ENCODE data around the gene HOXB5. TPM values are rescaled to one million over a fixed set of nuclear protein-coding genes. Genes with fewer than 3 reads are reported as not detected.

The HOXB5 gene
- total RNA-seq, 1 experiment from 2014 or later = 19.8 TPM

DNA sequence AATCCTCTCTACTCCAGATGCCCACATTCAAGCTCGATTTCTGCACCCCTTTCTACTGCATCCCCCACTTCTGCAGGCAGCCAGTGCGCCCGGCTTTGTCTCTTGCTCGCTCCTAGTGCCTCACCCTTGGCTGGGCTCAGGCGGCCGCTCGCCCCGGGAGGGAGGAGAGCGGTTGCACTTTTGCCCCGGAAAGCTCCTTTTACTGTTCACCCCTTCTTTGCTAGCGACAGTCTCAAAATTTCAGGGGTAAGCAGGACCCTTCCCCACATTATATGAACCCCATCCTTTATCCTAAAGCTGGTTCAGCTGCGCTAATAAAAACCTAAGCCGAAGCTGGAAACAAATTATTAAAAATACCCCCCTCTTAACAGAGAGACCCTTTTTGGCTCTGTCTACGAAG, 1.0 kb downstream of the HOXB5 start:
- DNase-seq (ENCODE audit: low read depth, low spot score) (no peak), ATAC-seq (no peak)
- no TSS peak for BruUV-seq (replicated peaks)
- no peaks in the 10 kb centered on the region for H3K9me3 ChIP-seq (ENCODE audit: control insufficient read depth in 1 of 2, insufficient read depth in 1 of 2, low read depth in 1 of 2, low read length in 2 of 2)
- H3K27ac ChIP-seq (ENCODE audit: low read depth, low read length) = no peak overlapping the region
- no peak overlapping the region for H3K4me3 ChIP-seq (replicated peaks in 1 of 2; ENCODE audit: low read depth in 1 of 2, low read length in 2 of 2)
- H3K4me2 ChIP-seq (ENCODE audit: low read length) = no peak overlapping the region
- H3K9ac ChIP-seq (ENCODE audit: low read length) = no peak overlapping the region
- H3K4me1 ChIP-seq (ENCODE audit: control insufficient read depth in 1 of 2, insufficient read depth in 2 of 2, low read length in 2 of 2) = peaks cover 1 to 21% of the 10 kb centered on the region in 2 experiments; a peak in 3 of 4 replicates
- peaks cover 58% of the 10 kb centered on the region for H3K79me2 ChIP-seq (ENCODE audit: insufficient read depth, low read length)
- H3K36me3 ChIP-seq (ENCODE audit: control insufficient read depth in 1 of 2, insufficient read depth in 2 of 2, low read length in 2 of 2) = peaks cover 16 to 30% of the 10 kb centered on the region in 2 experiments; a peak in 3 of 4 replicates
- intact Hi-C loops (cut with micrococcal nuclease) = no loop called here
- no peaks in the 10 kb centered on the region for H4K20me1 ChIP-seq (ENCODE audit: insufficient read depth)
- no peaks in the 10 kb centered on the region for H3K9me2 ChIP-seq (ENCODE audit: insufficient read depth)
- CTCF ChIA-PET = interaction anchor here (1.0 to 2.2 kb wide), 4 partner anchors 20 to 330 kb away, joined by 5 to 9 read pairs (median 5); no protein-coding TSS in a partner anchor
- TF ChIP-seq, protein P1, sequence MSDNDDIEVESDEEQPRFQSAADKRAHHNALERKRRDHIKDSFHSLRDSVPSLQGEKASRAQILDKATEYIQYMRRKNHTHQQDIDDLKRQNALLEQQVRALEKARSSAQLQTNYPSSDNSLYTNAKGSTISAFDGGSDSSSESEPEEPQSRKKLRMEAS (IDR thresholded peaks at IDR 0.05) = no peak
- TF ChIP-seq JUND (IDR thresholded peaks at IDR 0.05) (no peak), EZH2phosphoT487 (IDR thresholded peaks at IDR 0.05; ENCODE audit: borderline replicate concordance) (no peak), TCF7L2 (IDR thresholded peaks at IDR 0.05; ENCODE audit: borderline replicate concordance, extremely low read depth, insufficient read depth, insufficient read length) (no peak), ZFX (IDR thresholded peaks at IDR 0.05) (no peak), FOSL1 (IDR thresholded peaks at IDR 0.05; ENCODE audit: low read depth) (no peak), YY1 (IDR thresholded peaks at IDR 0.05; ENCODE audit: extremely low read depth, insufficient replicate concordance, low read depth, low read length) (no peak), SRF (IDR thresholded peaks at IDR 0.05; ENCODE audit: low read depth) (no peak), SIN3A (IDR thresholded peaks at IDR 0.05; ENCODE audit: low read depth) (no peak), ELF1 (IDR thresholded peaks at IDR 0.05; ENCODE audit: borderline replicate concordance, low read depth) (no peak), RAD21 (IDR thresholded peaks at IDR 0.05; ENCODE audit: low read depth) (no peak), EGR1 (IDR thresholded peaks at IDR 0.05; ENCODE audit: low read depth) (no peak), SP1 (IDR thresholded peaks at IDR 0.05; ENCODE audit: low read depth) (no peak), CEBPB (IDR thresholded peaks at IDR 0.05; ENCODE audit: low read depth) (no peak), CBX3 (IDR thresholded peaks at IDR 0.05; ENCODE audit: low read depth) (no peak), ZNF274 (IDR thresholded peaks at IDR 0.05; ENCODE audit: low read depth, low read length) (no peak)
- TF ChIP-seq, protein P2, sequence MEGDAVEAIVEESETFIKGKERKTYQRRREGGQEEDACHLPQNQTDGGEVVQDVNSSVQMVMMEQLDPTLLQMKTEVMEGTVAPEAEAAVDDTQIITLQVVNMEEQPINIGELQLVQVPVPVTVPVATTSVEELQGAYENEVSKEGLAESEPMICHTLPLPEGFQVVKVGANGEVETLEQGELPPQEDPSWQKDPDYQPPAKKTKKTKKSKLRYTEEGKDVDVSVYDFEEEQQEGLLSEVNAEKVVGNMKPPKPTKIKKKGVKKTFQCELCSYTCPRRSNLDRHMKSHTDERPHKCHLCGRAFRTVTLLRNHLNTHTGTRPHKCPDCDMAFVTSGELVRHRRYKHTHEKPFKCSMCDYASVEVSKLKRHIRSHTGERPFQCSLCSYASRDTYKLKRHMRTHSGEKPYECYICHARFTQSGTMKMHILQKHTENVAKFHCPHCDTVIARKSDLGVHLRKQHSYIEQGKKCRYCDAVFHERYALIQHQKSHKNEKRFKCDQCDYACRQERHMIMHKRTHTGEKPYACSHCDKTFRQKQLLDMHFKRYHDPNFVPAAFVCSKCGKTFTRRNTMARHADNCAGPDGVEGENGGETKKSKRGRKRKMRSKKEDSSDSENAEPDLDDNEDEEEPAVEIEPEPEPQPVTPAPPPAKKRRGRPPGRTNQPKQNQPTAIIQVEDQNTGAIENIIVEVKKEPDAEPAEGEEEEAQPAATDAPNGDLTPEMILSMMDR (IDR thresholded peaks at IDR 0.05 in 2 of 3, conservative IDR thresholded peaks at IDR 0.05 in 1 of 3; ENCODE audit: borderline replicate concordance in 1 of 3, insufficient read depth in 1 of 3, low read depth in 2 of 3, low read length in 2 of 3) = no peak
- TF ChIP-seq, protein P3, sequence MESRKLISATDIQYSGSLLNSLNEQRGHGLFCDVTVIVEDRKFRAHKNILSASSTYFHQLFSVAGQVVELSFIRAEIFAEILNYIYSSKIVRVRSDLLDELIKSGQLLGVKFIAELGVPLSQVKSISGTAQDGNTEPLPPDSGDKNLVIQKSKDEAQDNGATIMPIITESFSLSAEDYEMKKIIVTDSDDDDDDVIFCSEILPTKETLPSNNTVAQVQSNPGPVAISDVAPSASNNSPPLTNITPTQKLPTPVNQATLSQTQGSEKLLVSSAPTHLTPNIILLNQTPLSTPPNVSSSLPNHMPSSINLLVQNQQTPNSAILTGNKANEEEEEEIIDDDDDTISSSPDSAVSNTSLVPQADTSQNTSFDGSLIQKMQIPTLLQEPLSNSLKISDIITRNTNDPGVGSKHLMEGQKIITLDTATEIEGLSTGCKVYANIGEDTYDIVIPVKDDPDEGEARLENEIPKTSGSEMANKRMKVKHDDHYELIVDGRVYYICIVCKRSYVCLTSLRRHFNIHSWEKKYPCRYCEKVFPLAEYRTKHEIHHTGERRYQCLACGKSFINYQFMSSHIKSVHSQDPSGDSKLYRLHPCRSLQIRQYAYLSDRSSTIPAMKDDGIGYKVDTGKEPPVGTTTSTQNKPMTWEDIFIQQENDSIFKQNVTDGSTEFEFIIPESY (IDR thresholded peaks at IDR 0.05; ENCODE audit: extremely low read depth, insufficient replicate concordance, low read length) = no peak
- TF ChIP-seq, protein P4, sequence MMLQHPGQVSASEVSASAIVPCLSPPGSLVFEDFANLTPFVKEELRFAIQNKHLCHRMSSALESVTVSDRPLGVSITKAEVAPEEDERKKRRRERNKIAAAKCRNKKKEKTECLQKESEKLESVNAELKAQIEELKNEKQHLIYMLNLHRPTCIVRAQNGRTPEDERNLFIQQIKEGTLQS (IDR thresholded peaks at IDR 0.05) = no peak
- H3K27me3 ChIP-seq (ENCODE audit: insufficient read depth, low read length) = no peaks in the 10 kb centered on the region
- H2AFZ ChIP-seq (ENCODE audit: low read depth, low read length, poor library complexity, severe bottlenecking) = no peak overlapping the region
- POLR2A ChIA-PET = no interaction called here
- RAD21 ChIA-PET (ENCODE audit: low non-redundant PET in 1 of 2, low total read pairs in 2 of 2, uncharacterized antibody in 2 of 2, unreplicated experiment in 2 of 2) = no interaction called here

Measured in HCT116 (cell line).